HEK293 (cell line): ENCODE data around the gene SMAD1.

Experiments
- ZNF341 ChIP-seq: fragments of 450-650 bp; formaldehyde crosslinking; IDR thresholded peaks from 2 replicates; pipeline ENCODE4; 2016; ENCODE audit warnings: low read depth, missing biosample characterization, missing genetic modification characterization
- ZXDB ChIP-seq: fragments of 450-650 bp; formaldehyde crosslinking; IDR thresholded peaks from 2 replicates; pipeline ENCODE4 v1.5.1; 2016; ENCODE audit warnings: missing biosample characterization, missing genetic modification characterization
- TF ChIP-seq, protein P1 (sequence below): fragments of 450-650 bp; formaldehyde crosslinking; IDR thresholded peaks from 2 replicates; pipeline ENCODE4 v1.5.1; 2016; ENCODE audit warnings: missing biosample characterization, missing genetic modification characterization

DNA sequence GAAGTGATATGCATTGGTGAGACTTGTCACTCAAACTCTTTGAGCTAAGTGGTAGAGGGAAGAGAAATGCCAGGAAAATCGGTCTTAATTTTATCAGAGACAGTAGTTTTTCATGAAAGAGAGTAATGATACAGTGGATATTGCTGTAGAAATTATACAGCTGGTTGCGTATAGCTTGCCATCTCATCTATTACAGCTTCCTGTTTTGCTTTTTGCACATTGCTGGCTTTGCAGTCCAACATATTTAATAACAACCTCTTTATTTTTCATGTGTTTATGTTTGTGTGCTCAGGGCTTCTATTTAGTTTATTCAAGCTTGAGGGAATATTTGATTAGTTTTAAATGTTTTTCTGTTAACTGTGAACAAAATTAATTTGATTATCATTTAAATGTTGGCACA is 11.5 kb downstream of the SMAD1 start:
- TF ChIP-seq ZXDB (tag by site-specific recombination) (no peak), ZNF341 (no peak)
- TF ChIP-seq, protein P1, sequence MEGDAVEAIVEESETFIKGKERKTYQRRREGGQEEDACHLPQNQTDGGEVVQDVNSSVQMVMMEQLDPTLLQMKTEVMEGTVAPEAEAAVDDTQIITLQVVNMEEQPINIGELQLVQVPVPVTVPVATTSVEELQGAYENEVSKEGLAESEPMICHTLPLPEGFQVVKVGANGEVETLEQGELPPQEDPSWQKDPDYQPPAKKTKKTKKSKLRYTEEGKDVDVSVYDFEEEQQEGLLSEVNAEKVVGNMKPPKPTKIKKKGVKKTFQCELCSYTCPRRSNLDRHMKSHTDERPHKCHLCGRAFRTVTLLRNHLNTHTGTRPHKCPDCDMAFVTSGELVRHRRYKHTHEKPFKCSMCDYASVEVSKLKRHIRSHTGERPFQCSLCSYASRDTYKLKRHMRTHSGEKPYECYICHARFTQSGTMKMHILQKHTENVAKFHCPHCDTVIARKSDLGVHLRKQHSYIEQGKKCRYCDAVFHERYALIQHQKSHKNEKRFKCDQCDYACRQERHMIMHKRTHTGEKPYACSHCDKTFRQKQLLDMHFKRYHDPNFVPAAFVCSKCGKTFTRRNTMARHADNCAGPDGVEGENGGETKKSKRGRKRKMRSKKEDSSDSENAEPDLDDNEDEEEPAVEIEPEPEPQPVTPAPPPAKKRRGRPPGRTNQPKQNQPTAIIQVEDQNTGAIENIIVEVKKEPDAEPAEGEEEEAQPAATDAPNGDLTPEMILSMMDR: no peak
